OCI-LY3 (cell line): ENCODE measurements around the gene SLC35F3.

ENCODE experiments used
- CTCF ChIP-seq: fragments of 200-600, 300-600 bp; sonication (generic); IDR thresholded peaks from 2 replicates; pipeline ENCODE4 v1.5.1; 2014; ENCODE audit warnings: antibody characterized with exemption, low read length, low read depth
- EZH2phosphoT487 ChIP-seq: fragments of 200-600 bp; shearing (Covaris generic); IDR thresholded peaks from 2 replicates; pipeline ENCODE4 v1.6.1; 2018; ENCODE audit warnings: antibody characterized with exemption, mixed run types, low read depth

- no peak for TF ChIP-seq CTCF
- TF ChIP-seq EZH2phosphoT487: no peak
These were observed 142.6 kb downstream of the SLC35F3 start for GRCh38 chr1:234047123-234047522.
